ENCODE results near the gene BID.
"Not testable (repeated sequence)": the region's sequence is repeated elsewhere in the genome, so short reads cannot be mapped to it uniquely, and the experiment has no call there.

The BID gene

GRCh38 chr22:17769716-17770082 is 4.6 kb downstream of the BID start:
- DNase-seq (ENCODE audit: low spot score), result no peak

GRCh38 chr22:17769013-17769715 is 5.1 kb downstream of the BID start:
- no peak for DNase-seq (ENCODE audit: low spot score)

GRCh38 chr22:17767233-17768065 is 6.8 kb downstream of the BID start:
- DNase-seq (ENCODE audit: low spot score), result no peak

GRCh38 chr22:17764852-17765251 is 9.4 kb downstream of the BID start:
- DNase-seq (ENCODE audit: low spot score), result not testable (repeated sequence)

- no peak for DNase-seq (ENCODE audit: low spot score)
Measured at GRCh38 chr22:17764036-17764435, 10.2 kb downstream of the BID start.

- DNase-seq (ENCODE audit: low spot score), result not testable (repeated sequence)
Measured at GRCh38 chr22:17763442-17763841, 10.8 kb downstream of the BID start.

GRCh38 chr22:17761138-17761488 is 13.2 kb downstream of the BID start:
- no peak for DNase-seq (ENCODE audit: low spot score)

GRCh38 chr22:17754233-17754925 is 19.9 kb downstream of the BID start:
- DNase-seq (ENCODE audit: low spot score), result no peak

- no peak for DNase-seq (ENCODE audit: low spot score)
Measured at GRCh38 chr22:17753401-17753989, 20.8 kb downstream of the BID start.

GRCh38 chr22:17751596-17751995 is 22.7 kb downstream of the BID start:
- no peak for DNase-seq (ENCODE audit: low spot score)

GRCh38 chr22:17749605-17750395 is 24.5 kb downstream of the BID start:
- no peak for DNase-seq (ENCODE audit: low spot score)

GRCh38 chr22:17748555-17749353 is 25.5 kb downstream of the BID start:
- DNase-seq (ENCODE audit: low spot score), result no peak

GRCh38 chr22:17746916-17747315 is 27.4 kb downstream of the BID start:
- no peak for DNase-seq (ENCODE audit: low spot score)

- DNase-seq (ENCODE audit: low spot score), result no peak
Measured at GRCh38 chr22:17744430-17744829, 29.8 kb downstream of the BID start.

- no peak for DNase-seq (ENCODE audit: low spot score)
Measured at GRCh38 chr22:17743661-17744411, 30.4 kb downstream of the BID start.

- DNase-seq (ENCODE audit: low spot score), result peak; percentile 40
Measured at GRCh38 chr22:17742527-17742902, 31.8 kb downstream of the BID start.

- DNase-seq (ENCODE audit: low spot score), result no peak
Measured at GRCh38 chr22:17741866-17742526, 32.3 kb downstream of the BID start.

- DNase-seq (ENCODE audit: low spot score), result no peak
Measured at GRCh38 chr22:17739196-17739975, 34.9 kb downstream of the BID start.

Measured in globus pallidus (tissue), 1 donor.